ENCODE data around the gene RAB6D.
"Not testable (repeated sequence)": the region's sequence is repeated elsewhere in the genome, so short reads cannot be mapped to it uniquely, and the experiment has no call there.

Gene RAB6D

GRCh38 chr2:131365452-131365851 lies 1.5 kb upstream of the RAB6D start:
- DNase-seq, result no peak

- not testable (repeated sequence) for DNase-seq
These were observed 755 bp downstream of the RAB6D start for GRCh38 chr2:131363213-131363612.

- not testable (repeated sequence) for DNase-seq
These were observed 2.2 kb downstream of the RAB6D start for GRCh38 chr2:131361773-131362172.

- DNase-seq, result not testable (repeated sequence)
These were observed 10.7 kb downstream of the RAB6D start for GRCh38 chr2:131353167-131353697.

GRCh38 chr2:131349021-131349420 lies 14.9 kb downstream of the RAB6D start:
- DNase-seq, result no peak

GRCh38 chr2:131347035-131347434 lies 16.9 kb downstream of the RAB6D start:
- not testable (repeated sequence) for DNase-seq

- not testable (repeated sequence) for DNase-seq
These were observed 24.7 kb downstream of the RAB6D start for GRCh38 chr2:131339307-131339706.

GRCh38 chr2:131335319-131335718 lies 28.6 kb downstream of the RAB6D start:
- DNase-seq, result not testable (repeated sequence)

- not testable (repeated sequence) for DNase-seq
These were observed 31.3 kb downstream of the RAB6D start for GRCh38 chr2:131332709-131333108.

- DNase-seq, result not testable (repeated sequence)
These were observed 33.0 kb downstream of the RAB6D start for GRCh38 chr2:131331000-131331399.

- DNase-seq, result no peak
These were observed 41.8 kb downstream of the RAB6D start for GRCh38 chr2:131322209-131322608.

- DNase-seq, result not testable (repeated sequence)
These were observed 42.6 kb downstream of the RAB6D start for GRCh38 chr2:131321344-131321743.

- DNase-seq, result not testable (repeated sequence)
These were observed 53.0 kb downstream of the RAB6D start for GRCh38 chr2:131311001-131311400.
